ENCODE measurements around the gene ST3GAL2. TPM values are rescaled to one million over a fixed set of nuclear protein-coding genes. Genes with fewer than 3 reads are reported as not detected.

Gene ST3GAL2
- total and polyA plus RNA-seq, 9 of the 15 experiments (the other 6 are each of a cell fraction or from before 2014, with no cell fraction given): 1.5 to 108 (median 34.3) TPM

- WGBS (ENCODE audit: insufficient coverage, low coverage, missing lambda C conversion rate): 78% methylated on average over 10 of the region's 10 CpGs
- no peaks in the 10 kb centered on the region for H3K9me3 ChIP-seq (replicated peaks; ENCODE audit: control insufficient read depth, insufficient read depth, low read depth, low read length)
- ChIA-PET POLR2A (interaction anchor here (0.5 to 2.2 kb wide), 12 partner anchors 8 to 132 kb away, joined by 3 to 10 read pairs (median 4); partner anchors contain the start of gene DDX19A), CTCF (ENCODE audit: low intra/inter-chr PET ratio) (no interaction called here)
- intact Hi-C loops (cut with micrococcal nuclease) (no loop called here), in situ Hi-C loops (cut with MboI) (no loop called here)
- no peaks in the 10 kb centered on the region for H3K27me3 ChIP-seq (ENCODE audit: control insufficient read depth in 2 of 2, insufficient read depth in 2 of 2, low read length in 2 of 2)
- peak; percentile 12; the same call in 2 of the 3 replicates for ATAC-seq
- H3K4me2 ChIP-seq (ENCODE audit: insufficient read depth, low read length): no peak overlapping the region
- peaks cover 60% of the 10 kb centered on the region; the same call in 2 of the 3 replicates for H3K36me3 ChIP-seq (ENCODE audit: control insufficient read depth, insufficient read depth, low read length)
- H3K79me2 ChIP-seq (ENCODE audit: control insufficient read depth, insufficient read depth, low read length): no peaks in the 10 kb centered on the region
- H2AFZ ChIP-seq (ENCODE audit: low read depth, low read length): no peak overlapping the region
- FAIRE-seq: no peak
- H4K20me1 ChIP-seq (replicated peaks; ENCODE audit: control insufficient read depth, insufficient read depth, low read length): no peaks in the 10 kb centered on the region; the same call in 1 of the 2 replicates
- no peak overlapping the region for H3K4me3 ChIP-seq
- peaks cover 3% of the 10 kb centered on the region for H3K9me1 ChIP-seq (ENCODE audit: control insufficient read depth, insufficient read depth, low read length)
- H3K9ac ChIP-seq (ENCODE audit: insufficient read depth in 1 of 2, low read depth in 2 of 2, low read length in 2 of 2): peak overlapping the region in 1 of 2 experiments; percentile 55; a peak in 2 of 4 replicates
- H3K4me1 ChIP-seq (replicated peaks in 1 of 2; ENCODE audit: control insufficient read depth in 2 of 2, insufficient read depth in 2 of 2, low read length in 2 of 2): peaks cover 0 to 20% of the 10 kb centered on the region in 2 experiments; a peak in 2 of 5 replicates
- no peak for TF ChIP-seq POLR2AphosphoS5 (IDR thresholded peaks at IDR 0.05; ENCODE audit: control insufficient read depth, insufficient read depth, low read depth, low read length)
- peak; percentile 59 for TF ChIP-seq POLR2G (IDR thresholded peaks at IDR 0.05; ENCODE audit: low read depth, low read length)
- no peak overlapping the region for H3K27ac ChIP-seq (ENCODE audit: extremely low read depth, low read depth, low read length)
- BruUV-seq (replicated peaks): no TSS peak
- DNase-seq (ENCODE audit: extremely low read depth in 1 of 4, low spot score in 3 of 4): no peak
Observed at GRCh38 chr16:70478912-70479341, 40.0 kb upstream of the ST3GAL2 start.

GRCh38 chr16:70478169-70478568 lies 39.3 kb upstream of the ST3GAL2 start:
- BruUV-seq (replicated peaks): no TSS peak
- Histone ChIP-seq H3K27me3 (ENCODE audit: control insufficient read depth in 2 of 2, insufficient read depth in 2 of 2, low read length in 2 of 2) (no peaks in the 10 kb centered on the region), H4K20me1 (replicated peaks; ENCODE audit: control insufficient read depth, insufficient read depth, low read length) (peaks cover 3% of the 10 kb centered on the region; the same call in 1 of the 2 replicates), H2AFZ (ENCODE audit: low read depth, low read length) (no peak overlapping the region), H3K4me2 (ENCODE audit: insufficient read depth, low read length) (no peak overlapping the region), H3K79me2 (ENCODE audit: control insufficient read depth, insufficient read depth, low read length) (no peaks in the 10 kb centered on the region), H3K9ac (ENCODE audit: insufficient read depth in 1 of 2, low read depth in 2 of 2, low read length in 2 of 2) (no peak overlapping the region), H3K36me3 (ENCODE audit: control insufficient read depth, insufficient read depth, low read length) (peaks cover 58% of the 10 kb centered on the region; the same call in 2 of the 3 replicates), H3K4me3 (no peak overlapping the region), H3K9me3 (replicated peaks; ENCODE audit: control insufficient read depth, insufficient read depth, low read depth, low read length) (no peaks in the 10 kb centered on the region), H3K27ac (ENCODE audit: extremely low read depth, low read depth, low read length) (no peak overlapping the region), H3K4me1 (replicated peaks in 1 of 2; ENCODE audit: control insufficient read depth in 2 of 2, insufficient read depth in 2 of 2, low read length in 2 of 2) (peaks cover 0 to 21% of the 10 kb centered on the region in 2 experiments; a peak in 2 of 5 replicates), H3K9me1 (ENCODE audit: control insufficient read depth, insufficient read depth, low read length) (peaks cover 3% of the 10 kb centered on the region)
- ChIA-PET POLR2A (interaction anchor here (0.5 to 2.2 kb wide), 12 partner anchors 9 to 132 kb away, joined by 3 to 10 read pairs (median 4); partner anchors contain the start of genes COG4 and DDX19A), CTCF (ENCODE audit: low intra/inter-chr PET ratio) (no interaction called here)
- no peak for FAIRE-seq
- intact Hi-C loops (cut with micrococcal nuclease): no loop called here
- in situ Hi-C loops (cut with MboI): no loop called here
- ATAC-seq: no peak
- WGBS (ENCODE audit: insufficient coverage, low coverage, missing lambda C conversion rate): 93% methylated on average over 6 of the region's 8 CpGs
- no peak for DNase-seq (ENCODE audit: extremely low read depth in 1 of 4, low spot score in 3 of 4)
- TF ChIP-seq POLR2G (IDR thresholded peaks at IDR 0.05; ENCODE audit: low read depth, low read length): peak; percentile 60
- TF ChIP-seq RBM22 (IDR thresholded peaks at IDR 0.05; ENCODE audit: low read depth, low read length, poor library complexity, severe bottlenecking): peak; percentile 39
- no peak for TF ChIP-seq ZNF347 (CRISPR knock-in tag; IDR thresholded peaks at IDR 0.05; ENCODE audit: low read depth)

Data from K562 (cell line).